CD4-positive, alpha-beta T cell treated with Interleukin-15 for 1 hour (primary cell): ENCODE data around the gene NET1.
"Not testable (repeated sequence)": the region's sequence is repeated elsewhere in the genome, so short reads cannot be mapped to it uniquely, and the experiment has no call there.

Source experiments
- DNase-seq: peaks from one replicate; pipeline ENCODE4 v3.0.0-alpha.2; 2020

Gene NET1

GRCh38 chr10:5467207-5467535 is 54.8 kb downstream of the NET1 start:
- no peak for DNase-seq

- DNase-seq = no peak
These were observed 55.4 kb downstream of the NET1 start for GRCh38 chr10:5467634-5468255.

- DNase-seq = no peak
These were observed 56.1 kb downstream of the NET1 start for GRCh38 chr10:5468262-5469106.

GRCh38 chr10:5469353-5470061 is 57.1 kb downstream of the NET1 start:
- DNase-seq = no peak

GRCh38 chr10:5470062-5470751 is 57.9 kb downstream of the NET1 start:
- DNase-seq = no peak

GRCh38 chr10:5474642-5475041 is 62.3 kb downstream of the NET1 start:
- DNase-seq = not testable (repeated sequence)

GRCh38 chr10:5475088-5475487 is 62.7 kb downstream of the NET1 start:
- not testable (repeated sequence) for DNase-seq

- not testable (repeated sequence) for DNase-seq
These were observed 63.8 kb downstream of the NET1 start for GRCh38 chr10:5475974-5476807.

- DNase-seq = no peak
These were observed 64.7 kb downstream of the NET1 start for GRCh38 chr10:5476918-5477525.

GRCh38 chr10:5477948-5478693 is 65.8 kb downstream of the NET1 start:
- DNase-seq = no peak

GRCh38 chr10:5478694-5479305 is 66.4 kb downstream of the NET1 start:
- no peak for DNase-seq

GRCh38 chr10:5479481-5480161 is 67.3 kb downstream of the NET1 start:
- DNase-seq = no peak

- no peak for DNase-seq
These were observed 68.0 kb downstream of the NET1 start for GRCh38 chr10:5480162-5480941.

- no peak for DNase-seq
These were observed 68.8 kb downstream of the NET1 start for GRCh38 chr10:5481121-5481520.

- DNase-seq = no peak
These were observed 69.7 kb downstream of the NET1 start for GRCh38 chr10:5482016-5482415.

GRCh38 chr10:5484205-5484604 is 71.8 kb downstream of the NET1 start:
- no peak for DNase-seq

- DNase-seq = no peak
These were observed 72.9 kb downstream of the NET1 start for GRCh38 chr10:5485290-5485689.

GRCh38 chr10:5485948-5486852 is 73.8 kb downstream of the NET1 start:
- DNase-seq = no peak
